ENCODE measurements around the gene CTCF. TPM values are rescaled to one million over a fixed set of nuclear protein-coding genes. Genes with fewer than 3 reads are reported as not detected.

The CTCF gene
- total and polyA plus RNA-seq, 4 donors: 10.1 to 35.3 (median 15.5) TPM

DNA sequence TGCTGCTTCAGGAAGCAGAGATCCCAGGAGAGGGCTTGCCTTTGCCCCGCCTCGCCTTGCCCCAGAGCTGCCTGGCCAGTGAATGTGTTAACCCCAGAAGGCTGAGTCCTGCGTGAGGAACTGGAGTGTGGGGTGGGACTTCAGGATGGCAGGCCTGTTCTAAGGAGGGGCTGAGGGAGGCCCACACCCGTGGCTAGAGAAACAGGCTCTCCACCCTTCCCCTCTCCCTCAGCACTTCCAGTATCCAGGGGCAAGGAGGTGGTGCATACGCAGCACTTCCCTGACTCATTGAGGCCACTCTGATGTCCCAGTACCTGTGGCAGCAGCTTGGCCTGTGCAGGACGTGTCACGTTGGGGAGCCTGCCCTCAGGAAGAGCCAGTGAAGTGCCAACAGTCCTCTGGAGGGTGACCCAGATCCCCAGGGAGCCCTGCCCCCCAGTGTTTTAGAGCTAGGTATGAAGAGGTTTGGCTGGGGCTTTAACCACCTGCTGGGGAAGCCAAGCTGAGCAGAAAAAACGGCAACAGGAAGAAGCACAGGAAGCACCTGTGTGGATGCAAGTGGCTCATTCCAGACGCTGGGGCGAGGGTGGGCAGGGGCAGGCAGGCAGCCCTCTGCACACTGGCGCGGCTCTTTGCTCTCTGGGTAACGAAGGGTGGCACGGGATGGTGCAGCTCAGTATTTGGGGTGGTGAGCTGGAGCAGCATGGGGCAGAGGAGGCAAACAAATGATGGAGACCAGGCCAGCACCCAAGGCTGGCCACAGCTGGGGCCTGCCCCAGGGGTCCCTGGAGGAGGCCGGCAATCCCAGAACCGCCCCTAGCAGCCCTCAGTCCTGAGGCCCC lies 14.7 kb upstream of the CTCF start:
- Histone ChIP-seq H3K27ac (ENCODE audit: low read depth in 1 of 2, low read length in 2 of 2) (no peak overlapping the region), H3K9ac (ENCODE audit: low read depth in 1 of 2, low read length in 2 of 2) (no peak overlapping the region), H3K27me3 (ENCODE audit: control insufficient read depth in 4 of 4, insufficient read depth in 4 of 4, low read length in 3 of 4) (no peaks in the 10 kb centered on the region), H3K4me1 (ENCODE audit: control insufficient read depth in 4 of 4, insufficient read depth in 4 of 4, low read length in 3 of 4) (peaks cover 4 to 38% (median 27%) of the 10 kb centered on the region in 4 donors), H3K4me3 (ENCODE audit: low read depth in 1 of 3, low read length in 3 of 3) (no peak overlapping the region), H3K36me3 (ENCODE audit: control insufficient read depth in 4 of 4, insufficient read depth in 3 of 4, low read depth in 1 of 4, low read length in 3 of 4) (peaks cover 5 to 22% (median 7%) of the 10 kb centered on the region in 4 donors), H3K9me3 (ENCODE audit: control insufficient read depth in 4 of 4, low read length in 3 of 4) (no peaks in the 10 kb centered on the region)
- WGBS: 67% methylated on average over 16 of the region's 16 CpGs
- TF ChIP-seq HNF4G (IDR thresholded peaks at IDR 0.05) (no peak), FOXA1 (IDR thresholded peaks at IDR 0.05) (no peak), RXRA (IDR thresholded peaks at IDR 0.05) (no peak), HNF4A (conservative IDR thresholded peaks at IDR 0.05) (no peak), EGR1 (IDR thresholded peaks at IDR 0.05; ENCODE audit: low read depth in 2 of 2) (no peak), NR2F2 (IDR thresholded peaks at IDR 0.05) (no peak), FOXA2 (IDR thresholded peaks at IDR 0.05) (no peak)
- TF ChIP-seq, protein P1, sequence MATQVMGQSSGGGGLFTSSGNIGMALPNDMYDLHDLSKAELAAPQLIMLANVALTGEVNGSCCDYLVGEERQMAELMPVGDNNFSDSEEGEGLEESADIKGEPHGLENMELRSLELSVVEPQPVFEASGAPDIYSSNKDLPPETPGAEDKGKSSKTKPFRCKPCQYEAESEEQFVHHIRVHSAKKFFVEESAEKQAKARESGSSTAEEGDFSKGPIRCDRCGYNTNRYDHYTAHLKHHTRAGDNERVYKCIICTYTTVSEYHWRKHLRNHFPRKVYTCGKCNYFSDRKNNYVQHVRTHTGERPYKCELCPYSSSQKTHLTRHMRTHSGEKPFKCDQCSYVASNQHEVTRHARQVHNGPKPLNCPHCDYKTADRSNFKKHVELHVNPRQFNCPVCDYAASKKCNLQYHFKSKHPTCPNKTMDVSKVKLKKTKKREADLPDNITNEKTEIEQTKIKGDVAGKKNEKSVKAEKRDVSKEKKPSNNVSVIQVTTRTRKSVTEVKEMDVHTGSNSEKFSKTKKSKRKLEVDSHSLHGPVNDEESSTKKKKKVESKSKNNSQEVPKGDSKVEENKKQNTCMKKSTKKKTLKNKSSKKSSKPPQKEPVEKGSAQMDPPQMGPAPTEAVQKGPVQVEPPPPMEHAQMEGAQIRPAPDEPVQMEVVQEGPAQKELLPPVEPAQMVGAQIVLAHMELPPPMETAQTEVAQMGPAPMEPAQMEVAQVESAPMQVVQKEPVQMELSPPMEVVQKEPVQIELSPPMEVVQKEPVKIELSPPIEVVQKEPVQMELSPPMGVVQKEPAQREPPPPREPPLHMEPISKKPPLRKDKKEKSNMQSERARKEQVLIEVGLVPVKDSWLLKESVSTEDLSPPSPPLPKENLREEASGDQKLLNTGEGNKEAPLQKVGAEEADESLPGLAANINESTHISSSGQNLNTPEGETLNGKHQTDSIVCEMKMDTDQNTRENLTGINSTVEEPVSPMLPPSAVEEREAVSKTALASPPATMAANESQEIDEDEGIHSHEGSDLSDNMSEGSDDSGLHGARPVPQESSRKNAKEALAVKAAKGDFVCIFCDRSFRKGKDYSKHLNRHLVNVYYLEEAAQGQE (IDR thresholded peaks at IDR 0.05): no peak
- TF ChIP-seq, protein P2, sequence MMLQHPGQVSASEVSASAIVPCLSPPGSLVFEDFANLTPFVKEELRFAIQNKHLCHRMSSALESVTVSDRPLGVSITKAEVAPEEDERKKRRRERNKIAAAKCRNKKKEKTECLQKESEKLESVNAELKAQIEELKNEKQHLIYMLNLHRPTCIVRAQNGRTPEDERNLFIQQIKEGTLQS (IDR thresholded peaks at IDR 0.05): no peak
- TF ChIP-seq, protein P3, sequence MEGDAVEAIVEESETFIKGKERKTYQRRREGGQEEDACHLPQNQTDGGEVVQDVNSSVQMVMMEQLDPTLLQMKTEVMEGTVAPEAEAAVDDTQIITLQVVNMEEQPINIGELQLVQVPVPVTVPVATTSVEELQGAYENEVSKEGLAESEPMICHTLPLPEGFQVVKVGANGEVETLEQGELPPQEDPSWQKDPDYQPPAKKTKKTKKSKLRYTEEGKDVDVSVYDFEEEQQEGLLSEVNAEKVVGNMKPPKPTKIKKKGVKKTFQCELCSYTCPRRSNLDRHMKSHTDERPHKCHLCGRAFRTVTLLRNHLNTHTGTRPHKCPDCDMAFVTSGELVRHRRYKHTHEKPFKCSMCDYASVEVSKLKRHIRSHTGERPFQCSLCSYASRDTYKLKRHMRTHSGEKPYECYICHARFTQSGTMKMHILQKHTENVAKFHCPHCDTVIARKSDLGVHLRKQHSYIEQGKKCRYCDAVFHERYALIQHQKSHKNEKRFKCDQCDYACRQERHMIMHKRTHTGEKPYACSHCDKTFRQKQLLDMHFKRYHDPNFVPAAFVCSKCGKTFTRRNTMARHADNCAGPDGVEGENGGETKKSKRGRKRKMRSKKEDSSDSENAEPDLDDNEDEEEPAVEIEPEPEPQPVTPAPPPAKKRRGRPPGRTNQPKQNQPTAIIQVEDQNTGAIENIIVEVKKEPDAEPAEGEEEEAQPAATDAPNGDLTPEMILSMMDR (IDR thresholded peaks at IDR 0.05; ENCODE audit: low read depth, low read length, missing input control): no peak
- TF ChIP-seq, protein P4, sequence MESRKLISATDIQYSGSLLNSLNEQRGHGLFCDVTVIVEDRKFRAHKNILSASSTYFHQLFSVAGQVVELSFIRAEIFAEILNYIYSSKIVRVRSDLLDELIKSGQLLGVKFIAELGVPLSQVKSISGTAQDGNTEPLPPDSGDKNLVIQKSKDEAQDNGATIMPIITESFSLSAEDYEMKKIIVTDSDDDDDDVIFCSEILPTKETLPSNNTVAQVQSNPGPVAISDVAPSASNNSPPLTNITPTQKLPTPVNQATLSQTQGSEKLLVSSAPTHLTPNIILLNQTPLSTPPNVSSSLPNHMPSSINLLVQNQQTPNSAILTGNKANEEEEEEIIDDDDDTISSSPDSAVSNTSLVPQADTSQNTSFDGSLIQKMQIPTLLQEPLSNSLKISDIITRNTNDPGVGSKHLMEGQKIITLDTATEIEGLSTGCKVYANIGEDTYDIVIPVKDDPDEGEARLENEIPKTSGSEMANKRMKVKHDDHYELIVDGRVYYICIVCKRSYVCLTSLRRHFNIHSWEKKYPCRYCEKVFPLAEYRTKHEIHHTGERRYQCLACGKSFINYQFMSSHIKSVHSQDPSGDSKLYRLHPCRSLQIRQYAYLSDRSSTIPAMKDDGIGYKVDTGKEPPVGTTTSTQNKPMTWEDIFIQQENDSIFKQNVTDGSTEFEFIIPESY (IDR thresholded peaks at IDR 0.05): no peak
- no peak for DNase-seq (ENCODE audit: low spot score)

DNA sequence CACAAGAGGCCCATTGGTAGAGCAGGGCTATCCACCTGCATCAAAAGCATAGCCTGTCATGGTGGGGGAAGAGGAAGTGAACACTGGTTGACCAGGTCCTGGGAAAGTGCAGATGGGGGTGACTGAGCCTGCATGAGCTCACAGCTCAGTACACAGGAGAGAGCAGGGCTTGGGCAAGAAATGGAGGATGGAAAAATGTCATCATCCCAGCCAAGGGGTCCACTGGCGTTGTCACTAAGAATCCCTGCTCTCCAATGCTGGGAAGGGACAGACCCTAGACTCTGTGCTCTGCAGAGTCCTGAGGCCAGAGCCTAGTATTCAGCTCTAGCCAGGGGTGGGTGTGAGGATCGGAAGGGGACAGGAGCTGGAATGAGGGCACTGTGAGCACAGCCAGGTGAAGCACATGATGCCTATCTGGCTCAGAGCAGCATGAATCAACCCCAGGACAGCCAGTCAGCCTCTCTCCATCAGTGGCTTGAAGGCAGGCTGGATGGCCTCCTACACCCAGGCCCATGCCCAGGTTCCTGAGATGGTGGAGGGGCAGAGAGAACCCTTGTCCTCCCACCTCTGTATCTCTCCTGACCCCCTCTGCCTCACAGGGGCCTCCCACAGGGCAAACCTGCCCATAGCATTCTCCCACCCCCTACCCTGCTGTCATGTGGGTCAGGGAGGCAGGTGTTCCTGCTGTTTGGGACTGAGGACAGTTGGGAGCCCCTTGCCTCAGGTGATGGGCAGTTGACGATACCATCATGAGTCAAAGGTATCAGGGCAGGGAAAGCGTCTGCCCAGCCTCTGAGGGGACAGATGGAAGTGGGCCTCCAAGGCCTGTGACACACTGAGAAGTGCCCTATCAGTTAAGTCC lies 13.8 kb upstream of the CTCF start:
- no peak for DNase-seq (ENCODE audit: low spot score)
- WGBS: 92% methylated on average over 4 of the region's 4 CpGs
- Histone ChIP-seq H3K36me3 (ENCODE audit: control insufficient read depth in 4 of 4, insufficient read depth in 3 of 4, low read depth in 1 of 4, low read length in 3 of 4) (peaks cover 5 to 16% (median 7%) of the 10 kb centered on the region in 4 donors), H3K27ac (ENCODE audit: low read depth in 1 of 2, low read length in 2 of 2) (no peak overlapping the region), H3K4me3 (ENCODE audit: low read depth in 1 of 3, low read length in 3 of 3) (no peak overlapping the region), H3K4me1 (ENCODE audit: control insufficient read depth in 4 of 4, insufficient read depth in 4 of 4, low read length in 3 of 4) (peaks cover 4 to 38% (median 27%) of the 10 kb centered on the region in 4 donors), H3K9me3 (ENCODE audit: control insufficient read depth in 4 of 4, low read length in 3 of 4) (no peaks in the 10 kb centered on the region), H3K27me3 (ENCODE audit: control insufficient read depth in 4 of 4, insufficient read depth in 4 of 4, low read length in 3 of 4) (no peaks in the 10 kb centered on the region), H3K9ac (ENCODE audit: low read depth in 1 of 2, low read length in 2 of 2) (no peak overlapping the region)
- no peak for TF ChIP-seq HNF4A (conservative IDR thresholded peaks at IDR 0.05)
- TF ChIP-seq JUND (IDR thresholded peaks at IDR 0.05): no peak
- TF ChIP-seq FOXA2 (IDR thresholded peaks at IDR 0.05): no peak
- TF ChIP-seq EGR1 (IDR thresholded peaks at IDR 0.05; ENCODE audit: low read depth in 2 of 2): no peak
- TF ChIP-seq NR2F2 (IDR thresholded peaks at IDR 0.05): no peak
- no peak for TF ChIP-seq YY1 (IDR thresholded peaks at IDR 0.05)
- TF ChIP-seq, protein P3 (IDR thresholded peaks at IDR 0.05; ENCODE audit: low read depth, low read length, missing input control): no peak
- TF ChIP-seq RXRA (IDR thresholded peaks at IDR 0.05): no peak
- no peak for TF ChIP-seq RAD21 (IDR thresholded peaks at IDR 0.05)
- TF ChIP-seq SP1 (IDR thresholded peaks at IDR 0.05): no peak
- no peak for TF ChIP-seq FOXA1 (IDR thresholded peaks at IDR 0.05)
- TF ChIP-seq GABPA (IDR thresholded peaks at IDR 0.05 in 1 of 2, conservative IDR thresholded peaks at IDR 0.05 in 1 of 2): no peak
- TF ChIP-seq HNF4G (IDR thresholded peaks at IDR 0.05): no peak
